GDM1 (cell line): Measurements from ENCODE around the gene FCN3.

Source experiments
- DNase-seq: peaks from one replicate; lab custom pipeline; 2025; lab: John Stamatoyannopoulos, UW

The FCN3 gene

DNA sequence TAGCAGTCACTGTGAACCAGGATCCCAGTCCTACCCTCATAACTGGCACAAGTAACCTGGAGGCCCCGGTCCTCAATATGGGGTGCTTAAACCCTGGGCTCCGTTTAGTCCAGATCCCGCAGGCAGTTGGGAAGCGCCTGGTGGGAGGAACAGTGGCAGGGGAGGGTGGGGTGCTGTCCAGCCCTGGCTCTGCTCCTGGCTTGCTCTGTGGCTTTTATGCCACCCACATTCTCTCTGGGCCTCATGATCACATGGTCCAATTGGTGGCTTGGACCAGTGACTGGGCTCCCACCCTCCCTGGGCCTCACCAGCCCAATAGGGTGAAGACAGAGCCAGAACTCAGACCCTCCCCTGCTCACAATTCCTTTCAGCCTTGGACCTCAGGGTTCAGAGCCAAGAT is 5.6 kb upstream of the FCN3 start:
- no peak for DNase-seq

DNA sequence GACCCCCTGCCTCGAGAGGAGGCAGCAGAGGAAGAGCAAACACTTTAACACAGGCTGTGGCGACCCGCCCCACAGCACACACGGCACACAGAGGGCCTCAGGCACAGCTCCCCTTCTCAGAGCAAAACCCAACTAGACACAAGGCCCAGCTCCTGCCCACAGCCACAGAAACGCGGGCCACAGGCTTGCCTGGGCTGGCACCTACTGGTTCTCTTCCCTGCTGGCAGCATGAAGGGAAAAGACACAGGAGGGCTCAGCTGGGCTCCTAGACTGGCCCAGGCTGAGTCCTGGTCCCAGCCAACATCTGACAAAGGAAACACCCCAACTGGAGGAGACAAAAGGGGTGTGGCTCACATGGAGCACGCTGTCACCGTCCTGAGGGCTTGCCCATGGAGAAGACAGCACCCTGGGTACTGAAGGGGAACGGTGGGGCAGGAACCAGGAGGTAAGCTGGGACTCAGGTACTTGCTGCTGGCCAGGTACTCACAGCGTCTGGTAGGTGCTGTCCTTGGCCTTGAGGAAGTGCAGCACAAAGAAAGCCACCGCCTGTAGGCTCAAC is 5.0 kb upstream of the FCN3 start:
- no peak for DNase-seq

DNA sequence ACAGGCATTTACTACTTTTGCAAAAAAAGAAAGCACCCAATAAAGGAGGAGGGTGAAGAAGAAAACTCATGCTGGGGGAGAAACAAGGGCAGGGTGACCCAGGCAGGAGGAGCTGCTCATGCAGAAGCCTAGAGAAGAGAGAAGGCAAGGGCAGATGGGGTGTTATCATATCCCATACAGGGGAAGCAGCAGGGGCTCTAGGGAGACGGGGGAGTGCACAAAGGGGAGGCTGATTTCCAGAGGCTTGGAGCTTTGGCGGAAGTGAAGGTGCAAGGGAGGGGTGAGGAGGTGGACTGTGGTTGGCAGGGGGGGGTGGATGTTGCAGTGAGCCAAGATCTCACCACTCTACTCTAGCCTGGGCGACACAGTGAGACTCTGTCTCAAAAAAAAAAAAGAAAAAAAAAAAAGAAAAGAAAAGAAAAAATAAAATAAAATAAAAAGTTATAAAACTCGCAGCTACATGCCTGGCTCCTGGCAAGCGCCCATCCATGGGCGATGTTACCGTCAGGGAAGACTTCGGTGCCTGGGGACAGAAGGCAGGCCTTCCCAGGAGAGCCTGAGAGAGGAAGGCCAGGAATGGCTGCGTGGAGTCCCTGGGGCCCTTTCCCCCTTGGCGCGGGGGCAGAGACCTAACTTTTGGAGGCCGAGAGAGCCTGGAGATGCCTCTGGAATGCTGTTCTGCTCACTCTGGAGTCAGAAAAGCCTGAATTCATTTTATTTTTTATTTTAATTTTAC is 3.3 kb upstream of the FCN3 start:
- DNase-seq, result no peak

DNA sequence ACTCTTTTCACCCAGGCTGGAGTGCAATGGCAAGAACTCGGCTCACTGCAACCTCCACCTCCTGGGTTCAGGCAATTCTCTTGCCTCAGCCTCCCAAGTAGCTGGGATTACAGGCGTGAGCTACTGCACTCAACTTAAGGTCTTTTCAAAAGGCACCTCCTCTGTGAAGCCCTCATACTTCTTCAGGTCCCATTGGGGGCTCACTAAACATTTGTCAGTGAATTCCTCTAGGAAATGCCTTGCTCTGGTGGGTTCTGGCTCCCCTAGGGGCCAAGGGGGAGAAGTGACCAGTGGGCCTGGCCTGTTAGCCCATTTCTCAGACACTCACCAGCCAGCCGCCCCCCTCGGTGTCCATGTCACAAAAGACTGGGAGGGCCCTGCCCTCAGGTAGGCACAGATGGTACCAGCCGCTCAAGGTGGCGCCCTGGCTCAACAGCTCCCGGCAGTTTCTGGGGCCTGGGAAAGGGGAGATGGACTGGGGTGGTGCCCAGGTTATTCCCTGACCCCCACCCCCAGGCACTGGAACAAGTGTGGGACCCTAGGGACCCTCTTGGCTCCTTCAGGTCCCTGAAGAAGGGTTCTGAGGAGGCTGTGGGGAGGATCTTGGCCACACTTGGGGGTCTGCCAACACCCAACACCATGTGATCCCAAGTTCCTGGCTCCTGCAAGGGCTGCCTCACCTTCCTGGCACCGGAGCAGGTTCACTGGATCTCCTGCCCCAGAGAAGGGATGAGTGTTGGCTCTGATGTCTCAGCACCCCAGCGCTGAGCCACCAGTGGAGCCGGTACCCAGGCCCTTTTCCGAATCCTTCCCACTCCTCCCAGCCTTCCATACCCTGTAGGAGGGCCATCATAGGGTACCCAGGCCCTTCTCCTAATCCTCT is 1.6 kb downstream of the FCN3 start:
- no peak for DNase-seq

DNA sequence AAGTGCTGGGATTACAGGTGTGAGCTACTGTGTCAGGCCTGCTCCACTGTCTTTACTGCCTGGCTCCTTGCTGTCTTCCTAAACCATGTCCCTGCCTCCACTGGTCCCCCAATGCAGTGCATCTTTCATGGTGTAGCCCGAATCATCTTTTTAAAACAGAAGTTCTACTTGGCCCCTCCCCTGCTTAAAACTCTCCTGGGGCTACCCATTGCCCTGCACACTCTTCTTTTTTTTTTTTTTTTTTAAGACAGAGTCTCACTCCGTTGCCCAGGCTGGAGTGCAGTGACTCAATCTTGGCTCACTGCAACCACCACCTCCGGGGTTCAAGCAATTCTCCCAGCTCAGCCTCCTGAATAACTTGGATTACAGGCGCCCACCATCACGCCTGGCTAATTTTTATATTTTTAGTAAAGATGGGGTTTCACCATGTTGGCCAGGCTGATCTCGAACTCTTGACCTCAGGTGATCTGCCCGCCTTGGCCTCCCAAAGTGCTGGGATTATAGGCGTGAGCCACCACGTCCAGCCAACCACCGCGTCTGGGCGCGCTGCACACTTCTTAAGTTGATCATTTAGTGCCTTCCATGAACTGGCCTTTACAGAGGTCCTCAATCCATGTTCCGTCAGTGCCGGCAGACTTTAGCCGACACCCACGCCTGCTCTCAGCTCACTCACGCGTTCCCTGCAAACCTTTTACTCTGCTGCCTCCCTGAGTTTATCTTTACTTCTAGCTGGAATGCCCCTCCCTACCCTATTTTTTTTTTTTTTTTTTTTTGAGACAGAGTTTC is 2.4 kb downstream of the FCN3 start:
- no peak for DNase-seq

DNA sequence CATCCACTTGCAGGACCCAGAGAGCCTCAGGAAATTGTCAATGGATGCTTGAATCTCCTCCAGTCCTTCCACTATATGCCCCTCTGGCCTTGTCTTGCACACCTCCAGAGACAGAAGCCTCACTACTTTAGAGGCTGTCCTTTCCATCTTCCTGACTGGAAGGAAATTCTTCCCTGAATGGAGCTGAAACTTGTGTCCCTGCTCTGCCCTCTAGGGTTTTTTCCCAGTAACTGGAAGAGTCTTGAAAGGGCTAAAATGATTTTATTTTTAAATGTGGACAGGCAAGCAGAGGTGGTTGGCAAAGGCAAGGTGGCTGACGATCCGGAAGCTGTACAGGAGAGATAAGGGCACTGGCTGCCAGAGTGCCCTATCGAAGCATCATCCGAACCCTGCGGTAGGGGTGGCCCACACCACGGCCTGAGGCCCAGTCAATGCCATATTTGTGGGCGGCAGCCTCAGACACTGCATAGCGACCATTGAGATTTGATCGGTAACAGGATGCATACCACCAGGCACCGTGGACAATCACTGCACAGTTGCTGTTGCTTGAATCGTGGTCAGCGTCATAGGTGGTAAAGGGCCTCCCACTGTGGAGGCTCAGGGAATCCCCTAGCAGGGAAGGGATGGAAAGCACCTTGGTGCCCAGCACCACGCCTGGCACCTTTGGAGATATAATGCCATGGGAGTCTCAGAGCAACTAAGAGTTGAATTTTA is 5.6 kb downstream of the FCN3 start:
- DNase-seq, result no peak

DNA sequence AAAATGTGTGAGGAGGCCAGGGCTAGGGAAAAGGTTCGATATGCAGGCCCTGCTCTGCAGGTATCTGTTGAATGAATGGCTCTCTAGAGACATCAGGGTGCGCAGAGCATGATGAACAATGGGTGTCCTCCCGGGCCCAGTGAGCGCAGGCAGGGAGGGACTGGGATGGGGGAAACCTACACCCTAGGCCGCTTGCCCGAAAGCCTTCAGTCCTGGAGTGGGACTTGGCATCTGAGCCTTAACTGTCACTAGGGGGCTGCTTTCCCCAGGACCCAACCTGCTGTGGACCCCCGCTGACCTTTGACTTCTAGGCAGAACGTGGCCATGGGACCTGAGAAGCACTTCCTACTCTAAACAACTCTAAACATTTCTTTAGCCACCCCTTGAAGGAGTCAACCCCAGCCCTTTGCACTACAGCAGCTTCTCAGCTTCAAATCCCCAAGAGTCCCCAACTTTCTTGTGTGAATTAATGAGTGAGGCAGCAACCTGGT is 7.4 kb downstream of the FCN3 start:
- no peak for DNase-seq

DNA sequence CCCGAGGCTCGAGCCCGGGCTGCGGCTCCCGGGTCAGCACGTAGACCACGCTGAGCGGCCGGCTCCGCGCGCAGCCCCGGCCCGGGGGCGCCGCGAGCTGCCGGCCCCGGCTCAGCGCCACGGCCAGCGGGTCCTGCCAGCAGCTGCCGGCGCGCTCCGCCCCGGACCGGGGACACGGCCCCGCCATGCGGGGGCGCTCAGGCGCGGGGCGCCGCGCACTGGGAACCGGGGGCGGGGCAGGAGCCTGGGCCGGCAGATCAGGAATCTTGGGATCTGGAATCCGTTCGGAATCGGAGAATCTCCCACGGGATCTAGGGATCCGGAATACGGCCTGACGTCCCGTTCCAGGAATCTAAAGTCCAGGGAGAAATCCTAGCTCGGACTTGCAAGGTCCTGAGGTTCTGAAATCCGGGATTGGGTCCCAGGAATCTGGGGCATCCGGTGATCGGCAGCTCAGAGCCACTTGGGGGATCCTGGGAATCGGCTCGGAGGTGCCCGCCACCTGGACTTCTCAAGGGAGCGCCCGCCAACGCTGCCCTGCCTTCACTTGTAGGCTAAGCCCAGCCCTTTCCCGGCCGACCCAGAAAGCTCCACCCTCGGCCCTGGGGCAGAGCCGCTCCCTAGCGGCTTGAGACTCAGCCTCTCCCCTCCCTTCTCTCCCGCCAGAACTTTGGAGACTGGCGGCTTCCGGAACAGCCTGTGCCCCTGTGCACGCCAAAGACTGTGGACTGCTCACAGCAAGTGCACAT is 8.0 kb downstream of the FCN3 start, which contains the start of gene MAP3K6:
Gene MAP3K6, minus strand, starts transcription at position 551 of the 749 bp plus-strand sequence. Its CDS starts 364 bp downstream, at position 187.
- DNase-seq, result peak; percentile 55

DNA sequence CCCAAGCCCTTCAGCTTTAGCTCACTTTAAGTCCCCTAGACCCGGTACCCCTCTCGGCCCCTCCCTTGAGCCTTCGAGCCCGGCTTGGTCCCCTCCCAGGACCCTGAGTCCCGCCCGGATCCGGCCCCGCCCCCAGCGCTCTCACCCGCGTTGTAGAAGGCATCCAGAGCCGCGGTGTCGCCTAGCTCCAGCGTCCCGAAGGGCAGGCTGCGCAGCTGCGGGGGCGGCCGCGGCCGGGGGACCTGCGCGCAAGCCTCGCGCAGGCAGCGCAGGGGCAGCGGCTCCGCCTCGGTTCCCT is 8.6 kb downstream of the FCN3 start:
- DNase-seq, result peak; percentile 71

DNA sequence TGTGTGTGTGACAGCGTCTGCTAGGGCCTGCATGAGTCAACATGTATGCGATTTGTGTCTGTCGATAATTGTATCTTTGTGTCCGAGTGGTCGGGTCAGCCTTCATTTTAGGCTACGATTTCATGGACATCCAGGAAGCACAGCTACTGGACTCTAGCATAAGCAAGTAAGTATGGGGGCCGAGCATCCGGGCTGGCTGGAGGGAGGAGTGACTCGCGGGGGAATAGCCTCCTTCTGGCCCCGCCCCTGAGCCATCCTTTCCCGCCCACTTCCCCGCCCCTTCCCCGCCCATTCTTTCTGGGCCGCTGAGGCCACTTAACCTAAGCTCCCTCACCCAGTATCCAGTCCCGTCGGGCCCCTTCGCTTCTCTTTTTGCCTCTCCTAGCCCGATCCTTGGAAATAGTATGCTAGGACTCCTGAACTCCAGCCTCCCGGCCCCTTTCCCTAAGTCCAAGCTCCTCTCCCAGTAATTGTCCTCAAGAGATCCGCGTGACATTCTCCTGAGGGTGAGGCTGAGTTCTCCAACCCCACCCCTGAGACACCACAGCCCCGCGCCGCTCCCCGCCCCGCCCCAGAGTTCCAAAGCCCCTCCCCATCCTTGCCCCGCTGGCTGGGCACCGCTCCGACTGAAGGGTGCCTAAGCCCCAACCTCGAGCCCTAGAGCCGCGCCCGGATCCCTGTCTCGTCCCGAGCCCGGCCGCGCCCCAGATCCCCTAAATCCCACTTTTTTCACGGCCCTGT is 9.1 kb downstream of the FCN3 start:
- peak; percentile 71 for DNase-seq

DNA sequence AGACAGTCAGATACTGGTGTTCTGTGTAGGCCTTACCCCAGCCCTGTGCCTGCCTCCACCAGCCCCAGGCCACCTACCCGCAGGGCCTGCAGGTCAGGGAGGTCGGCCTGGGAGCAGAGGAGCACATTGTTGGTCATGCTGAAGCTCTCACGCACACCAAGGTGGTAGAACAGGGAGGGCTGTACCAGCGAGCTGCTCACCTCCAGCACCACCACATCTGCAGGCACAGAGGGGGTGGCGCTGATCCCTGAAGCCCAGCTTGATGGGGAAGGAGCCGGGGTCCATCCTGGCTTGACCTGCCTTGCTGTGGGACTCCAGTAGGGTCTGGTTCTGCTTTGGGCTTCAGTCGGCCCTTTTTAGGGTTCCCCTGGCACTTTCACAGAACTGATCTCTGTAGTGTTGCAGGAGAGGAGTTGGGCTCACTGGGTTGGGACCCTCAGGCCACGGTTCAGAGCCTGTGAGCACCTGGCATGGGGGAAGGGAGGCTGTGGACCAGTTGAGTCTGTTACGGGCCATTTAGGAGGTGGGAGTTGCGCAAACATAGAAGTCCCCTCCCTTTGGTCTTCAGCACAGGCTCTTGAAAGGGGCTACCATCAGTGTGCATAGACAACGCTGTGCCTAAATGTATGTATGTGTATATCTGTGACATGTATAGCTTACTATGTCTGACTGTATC is 9.8 kb downstream of the FCN3 start:
- DNase-seq, result no peak

DNA sequence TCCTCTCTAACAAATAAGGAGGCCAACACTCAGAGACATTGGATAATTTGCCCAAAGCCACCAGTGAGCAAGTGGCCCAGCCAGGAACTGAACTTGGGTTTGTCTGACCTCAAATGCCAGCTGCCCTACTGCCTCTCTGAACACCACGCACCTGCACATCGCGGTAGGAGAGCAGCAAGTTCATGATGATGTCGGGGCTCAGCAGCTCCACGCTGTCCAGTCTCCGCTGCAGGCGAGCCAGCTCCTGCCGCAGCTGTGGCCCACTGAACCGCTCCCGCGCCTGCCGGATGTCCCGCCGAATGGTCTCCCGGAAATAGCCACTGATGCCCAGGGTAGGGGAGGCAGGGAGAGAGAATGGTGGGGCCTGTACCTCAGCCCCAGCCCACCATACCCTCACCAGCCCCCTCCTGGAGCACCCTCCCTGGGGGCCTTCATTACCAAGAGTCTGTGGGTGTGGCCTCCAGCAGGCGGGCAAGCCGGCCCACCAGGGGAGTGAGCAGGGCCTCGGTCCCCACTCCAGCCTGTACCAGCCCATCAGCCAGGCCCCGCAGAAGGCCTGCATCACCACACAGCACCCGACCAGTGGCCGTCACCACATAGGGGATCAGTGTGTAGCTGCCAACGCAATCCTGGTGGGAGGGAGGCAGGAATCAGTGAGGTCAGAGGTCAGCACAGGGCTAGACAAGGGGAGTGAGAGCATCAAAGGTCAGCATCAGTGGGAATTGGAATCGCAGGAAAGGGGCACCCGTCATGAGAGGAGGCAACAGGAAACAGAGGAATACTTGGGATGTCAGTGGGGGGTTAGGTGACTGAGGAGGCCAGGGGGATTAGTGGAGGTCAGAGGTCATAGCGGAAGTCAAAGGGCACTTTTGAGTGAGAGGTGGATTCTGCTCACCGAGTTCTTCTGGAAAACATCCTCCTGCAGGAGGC is 10.6 kb downstream of the FCN3 start:
- DNase-seq, result no peak

DNA sequence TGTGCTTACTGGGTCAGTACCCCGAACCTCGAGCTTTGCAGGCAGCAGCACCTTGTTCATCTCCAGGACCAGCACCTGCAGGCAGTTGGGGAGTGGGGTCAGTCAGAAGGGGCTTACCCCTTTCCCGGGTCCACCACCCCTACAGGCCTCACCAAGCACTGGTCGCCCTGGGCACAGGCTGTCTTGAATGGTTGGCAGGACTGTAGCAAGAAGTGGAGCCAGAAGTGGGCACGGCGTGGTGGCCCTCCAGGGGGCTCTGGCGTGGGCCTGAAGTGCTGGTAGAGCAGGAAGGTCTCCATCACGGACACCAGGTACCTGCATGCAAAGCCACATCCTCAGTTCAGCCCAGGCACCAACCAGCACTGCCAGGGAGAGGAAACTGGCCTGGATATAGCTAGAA is 13.1 kb downstream of the FCN3 start:
- no peak for DNase-seq

DNA sequence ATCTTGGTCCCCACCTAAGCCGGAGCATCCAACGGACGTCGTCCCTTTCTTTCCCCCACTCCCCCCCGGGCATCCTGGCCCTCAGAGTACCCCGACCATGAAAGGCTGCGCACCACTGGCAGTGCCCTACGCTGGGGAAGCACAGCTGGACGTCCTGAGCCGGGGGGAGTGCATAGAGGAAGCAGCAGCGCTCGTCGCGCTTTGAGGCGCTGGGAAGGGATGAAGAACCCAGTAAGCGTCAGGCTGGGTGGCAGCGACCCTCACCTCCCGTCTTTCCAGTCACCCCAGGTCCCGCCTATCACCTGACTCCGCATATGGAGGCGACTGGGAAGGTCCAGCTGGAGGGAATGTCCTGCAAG is 13.6 kb downstream of the FCN3 start:
- no peak for DNase-seq

DNA sequence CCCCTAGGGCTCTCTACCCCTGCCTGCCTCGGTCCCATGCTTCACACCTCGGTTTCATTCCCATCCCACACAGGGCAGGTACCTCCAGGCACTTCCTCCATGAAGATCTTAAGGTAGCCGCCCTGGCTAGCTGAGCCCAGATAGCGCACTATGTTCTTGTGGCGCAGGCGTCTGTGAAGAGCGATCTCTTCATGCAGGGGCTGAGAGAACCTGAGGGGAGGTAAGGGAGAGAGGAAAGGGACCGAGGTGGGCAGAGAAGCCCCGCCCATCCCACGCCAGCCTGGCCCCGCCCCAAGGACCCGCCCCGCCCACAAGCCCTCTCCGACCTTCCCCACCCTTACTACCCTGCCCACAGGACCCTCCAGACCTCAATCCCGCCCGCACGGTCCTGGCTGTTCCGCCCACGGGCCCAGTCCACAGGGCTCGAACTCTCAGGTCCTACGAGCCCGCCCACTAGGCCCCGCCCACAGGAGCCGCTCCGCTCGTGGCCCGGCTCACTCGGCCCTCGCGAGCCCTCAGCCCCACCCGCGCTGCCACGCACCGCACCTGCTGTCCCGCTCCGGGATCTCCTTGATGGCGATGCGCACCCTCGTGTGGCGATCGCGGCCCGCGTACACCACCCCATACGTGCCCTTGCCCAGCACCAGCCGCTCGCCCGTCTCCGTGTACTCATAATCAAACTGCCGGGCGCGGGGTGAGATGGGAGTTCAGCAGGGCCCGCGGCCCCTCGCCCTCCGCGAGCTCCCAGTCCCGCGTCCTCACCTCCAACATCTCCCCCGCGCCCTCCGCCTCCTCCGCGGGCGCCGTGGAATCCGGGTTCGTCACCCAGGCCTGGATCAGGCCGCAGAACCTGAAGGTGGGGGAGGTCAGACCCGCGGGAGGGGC is 14.2 kb downstream of the FCN3 start:
- no peak for DNase-seq

DNA sequence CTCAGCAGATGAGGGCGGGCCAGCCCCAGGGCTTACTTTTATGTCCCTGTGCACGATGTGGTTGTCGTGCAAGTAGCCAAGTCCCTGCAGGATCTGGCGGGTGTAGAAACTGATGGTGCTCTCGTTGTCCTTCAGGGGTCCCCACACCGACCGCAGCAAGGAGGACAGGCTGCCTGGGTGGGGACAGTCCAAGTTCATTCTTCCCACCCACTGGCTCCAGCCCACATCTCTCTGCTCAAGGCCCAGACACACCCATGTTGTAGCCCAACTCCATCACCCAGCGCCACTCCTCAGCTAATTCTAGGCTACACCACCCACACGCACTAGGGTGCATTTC is 14.8 kb downstream of the FCN3 start:
- DNase-seq, result no peak

DNA sequence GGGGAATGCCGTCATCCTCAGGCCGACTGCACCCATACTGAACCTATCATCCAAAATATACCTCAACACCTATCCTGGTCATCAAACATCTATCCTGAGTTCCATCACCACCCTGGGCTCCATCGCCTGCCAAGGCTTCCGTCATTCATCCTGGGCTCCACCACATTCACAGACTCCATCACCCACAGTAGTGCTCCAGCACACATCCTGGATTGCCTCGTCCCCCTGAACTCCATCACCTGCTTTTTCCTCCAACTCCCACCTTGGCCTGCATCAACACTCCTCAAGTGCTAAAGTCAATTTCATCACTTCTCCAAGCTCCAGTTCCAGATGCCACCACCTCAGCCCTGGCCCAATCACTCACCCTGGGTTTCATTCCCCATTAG is 15.7 kb downstream of the FCN3 start:
- no peak for DNase-seq
